ENCODE data around the gene CEACAM5. TPM values are rescaled to one million over a fixed set of nuclear protein-coding genes. Genes with fewer than 3 reads are reported as not detected.

The CEACAM5 gene
- total and polyA plus RNA-seq, 2 experiments from 2014 or later: 1.5 to 2.7 TPM

DNA sequence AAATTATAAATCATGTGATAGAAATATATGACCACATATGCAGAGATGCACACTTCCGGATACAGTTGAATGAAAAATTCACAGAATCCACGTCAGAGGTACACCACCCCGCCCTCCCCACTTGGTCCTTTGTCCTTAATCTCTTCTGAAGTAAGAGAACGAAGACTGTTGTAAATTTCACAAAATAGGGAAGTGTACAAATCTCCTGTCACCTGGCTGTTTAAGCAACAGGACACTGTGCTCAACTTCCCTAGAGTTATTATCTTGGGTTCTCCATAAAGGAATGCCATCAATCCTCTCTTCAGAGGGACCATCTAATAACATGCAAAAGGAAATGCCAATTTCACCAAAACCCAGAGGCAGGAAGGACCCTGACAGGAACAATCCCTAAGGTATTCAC lies 36.4 kb downstream of the CEACAM5 start:
- Histone ChIP-seq H3K9me2 (replicated peaks; ENCODE audit: insufficient read depth) (no peaks in the 10 kb centered on the region), H2AFZ (no peak overlapping the region), H3K4me3 (no peak overlapping the region), H3K27me3 (no peaks in the 10 kb centered on the region), H3K9me3 (ENCODE audit: low read depth) (no peaks in the 10 kb centered on the region), H3K4me2 (no peak overlapping the region), H3K4me1 (ENCODE audit: insufficient read depth) (no peaks in the 10 kb centered on the region), H3K79me2 (no peaks in the 10 kb centered on the region), H4K20me1 (ENCODE audit: insufficient read depth, poor library complexity, severe bottlenecking) (no peaks in the 10 kb centered on the region), H3K27ac (no peak overlapping the region), H3K36me3 (replicated peaks; ENCODE audit: insufficient read depth, low read depth) (no peaks in the 10 kb centered on the region)
- 48% methylated on average over 4 of the region's 4 CpGs for WGBS (ENCODE audit: low lambda C conversion rate, missing lambda C conversion rate)
- TF ChIP-seq CTCF (IDR thresholded peaks at IDR 0.05; ENCODE audit: poor library complexity) (no peak), EZH2 (IDR thresholded peaks at IDR 0.05; ENCODE audit: borderline replicate concordance) (no peak), EZH2phosphoT487 (IDR thresholded peaks at IDR 0.05; ENCODE audit: low read depth, severe bottlenecking, unreplicated experiment) (no peak)
- DNase-seq (ENCODE audit: low spot score): no peak

GRCh38 chr19:41745756-41746155 lies 37.3 kb downstream of the CEACAM5 start:
- Histone ChIP-seq H3K27me3 (no peaks in the 10 kb centered on the region), H3K9me3 (ENCODE audit: low read depth) (no peaks in the 10 kb centered on the region), H2AFZ (no peak overlapping the region), H3K27ac (no peak overlapping the region), H3K9me2 (replicated peaks; ENCODE audit: insufficient read depth) (no peaks in the 10 kb centered on the region), H3K36me3 (replicated peaks; ENCODE audit: insufficient read depth, low read depth) (no peaks in the 10 kb centered on the region), H4K20me1 (ENCODE audit: insufficient read depth, poor library complexity, severe bottlenecking) (no peaks in the 10 kb centered on the region), H3K4me2 (no peak overlapping the region), H3K4me3 (no peak overlapping the region), H3K4me1 (ENCODE audit: insufficient read depth) (no peaks in the 10 kb centered on the region), H3K79me2 (no peaks in the 10 kb centered on the region)
- TF ChIP-seq EZH2phosphoT487 (IDR thresholded peaks at IDR 0.05; ENCODE audit: low read depth, severe bottlenecking, unreplicated experiment) (no peak), CTCF (IDR thresholded peaks at IDR 0.05; ENCODE audit: poor library complexity) (no peak), EZH2 (IDR thresholded peaks at IDR 0.05; ENCODE audit: borderline replicate concordance) (no peak)
- WGBS (ENCODE audit: low lambda C conversion rate, missing lambda C conversion rate): 78% methylated on average over 5 of the region's 5 CpGs
- no peak for DNase-seq (ENCODE audit: low spot score)

GRCh38 chr19:41746593-41747227 lies 38.3 kb downstream of the CEACAM5 start:
- no peaks in the 10 kb centered on the region for H3K9me3 ChIP-seq (ENCODE audit: low read depth)
- 38% methylated on average over 11 of the region's 11 CpGs for WGBS (ENCODE audit: low lambda C conversion rate, missing lambda C conversion rate)
- peak; percentile 56 for DNase-seq (ENCODE audit: low spot score)
- H3K27ac ChIP-seq: no peak overlapping the region
- H3K4me2 ChIP-seq: no peak overlapping the region
- TF ChIP-seq EZH2phosphoT487 (IDR thresholded peaks at IDR 0.05; ENCODE audit: low read depth, severe bottlenecking, unreplicated experiment) (no peak), CTCF (IDR thresholded peaks at IDR 0.05; ENCODE audit: poor library complexity) (peak; percentile 34)
- H3K27me3 ChIP-seq: no peaks in the 10 kb centered on the region
- no peak overlapping the region for H3K4me3 ChIP-seq
- H2AFZ ChIP-seq: no peak overlapping the region
- H3K9me2 ChIP-seq (replicated peaks; ENCODE audit: insufficient read depth): no peaks in the 10 kb centered on the region
- no peaks in the 10 kb centered on the region for H4K20me1 ChIP-seq (ENCODE audit: insufficient read depth, poor library complexity, severe bottlenecking)
- H3K4me1 ChIP-seq (ENCODE audit: insufficient read depth): no peaks in the 10 kb centered on the region
- no peaks in the 10 kb centered on the region for H3K36me3 ChIP-seq (replicated peaks; ENCODE audit: insufficient read depth, low read depth)
- H3K79me2 ChIP-seq: no peaks in the 10 kb centered on the region

Measured in hepatocyte (in vitro differentiated cells).